ENCODE data around the gene BRD1.

BRD1 gene

DNA sequence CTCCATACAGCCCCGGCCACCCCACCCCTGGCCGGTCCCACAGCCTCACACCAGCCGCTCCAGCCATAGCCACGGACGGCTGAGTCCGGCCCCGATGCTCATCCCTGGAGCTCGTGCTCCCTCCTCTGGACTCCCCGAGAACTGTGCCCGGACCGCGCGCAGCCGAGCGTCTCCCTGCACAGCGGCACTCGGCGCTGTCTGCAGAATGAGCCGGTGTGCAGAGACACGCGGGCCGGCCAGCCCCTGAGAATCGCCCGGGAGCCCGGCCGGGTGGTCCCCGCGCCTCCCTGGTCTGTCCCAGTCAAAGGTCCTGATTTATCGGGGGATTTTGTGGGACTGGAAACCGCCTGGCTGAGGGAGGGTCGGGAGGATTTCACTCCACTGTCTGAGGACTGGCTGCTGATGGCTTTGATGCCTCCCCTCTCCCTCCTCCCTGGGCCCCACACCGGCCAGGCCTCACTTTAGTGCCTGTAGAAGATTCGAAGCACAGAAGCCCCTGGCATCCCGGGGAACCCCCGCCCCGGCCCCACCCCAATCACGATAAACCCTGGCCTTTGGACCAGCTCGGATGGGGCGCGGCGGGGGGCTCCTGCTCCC lies 102.7 kb downstream of the BRD1 start:
- DNase-seq = peak; percentile 4

DNA sequence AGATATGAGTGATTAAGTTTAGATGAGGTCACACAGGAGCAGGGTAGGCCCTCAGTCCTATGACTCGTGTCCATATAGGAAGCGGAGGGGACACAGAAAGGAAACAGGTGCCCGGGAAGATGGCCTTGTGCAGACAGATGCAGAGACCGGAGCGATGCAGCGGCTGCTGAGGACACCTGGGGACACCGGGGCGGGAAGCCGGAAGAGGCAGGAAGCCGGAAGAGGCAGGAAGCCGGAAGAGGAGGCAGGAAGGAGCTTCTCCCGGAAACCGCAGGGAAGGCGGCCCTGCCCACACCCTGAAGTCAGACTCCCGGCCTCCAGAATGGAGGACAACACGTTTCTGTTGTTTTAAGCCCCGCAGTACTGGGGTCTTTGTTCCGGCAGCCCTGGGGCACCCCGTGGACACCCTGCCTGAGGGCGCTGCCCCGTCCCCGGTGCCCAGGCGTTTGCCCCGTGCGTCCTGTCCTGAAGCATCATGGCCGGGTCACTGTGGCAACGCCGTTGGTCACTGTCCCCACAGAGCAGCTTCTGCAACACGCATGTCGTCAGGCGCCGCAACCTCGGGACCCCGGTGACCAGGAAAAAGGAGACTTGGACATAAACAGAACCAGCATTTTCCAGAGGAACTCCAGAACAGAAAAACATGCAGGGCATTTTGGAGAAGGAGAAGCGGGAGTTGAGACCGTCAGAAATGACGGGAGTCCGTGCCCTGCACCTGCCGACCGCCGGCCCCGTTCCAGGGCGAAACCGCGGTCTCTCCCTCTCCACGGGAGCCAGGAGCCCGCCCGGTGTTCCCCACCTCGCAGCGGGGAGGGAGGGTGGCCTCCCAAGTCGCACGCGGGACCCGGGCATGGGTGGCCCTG lies 103.4 kb downstream of the BRD1 start:
- no peak for DNase-seq

- no peak for DNase-seq
Observed at GRCh38 chr22:49723478-49724029, 104.1 kb downstream of the BRD1 start.
